Aorta (tissue), 5 donors: Measurements from ENCODE around the gene STIM2. TPM values are rescaled to one million over a fixed set of nuclear protein-coding genes. Genes with fewer than 3 reads are reported as not detected.

Experiments used
- ATAC-seq: fragments of 200-7000 bp; cut with Tn5 transposase; one replicate; pipeline ENCODE4 v1.9.1; 2022; ENCODE audit warnings: moderate library complexity; ENCODE audit not compliant: low FRiP score
- DNase-seq, 2 donors: peaks; one replicate each; pipeline ENCODE4 v3.0.0-alpha.2; 2020
- H3K27ac ChIP-seq, 2 donors: one replicate each; pipeline ENCODE4 v1.5.1; 2013; ENCODE audit warnings: low read length in 2 of 2, mild to moderate bottlenecking in 2 of 2, moderate library complexity in 2 of 2, control low read depth in 1 of 2, inconsistent platforms in 1 of 2, low read depth in 1 of 2
- H3K27me3 ChIP-seq, 2 donors: one replicate each; pipeline ENCODE4 v1.6.1; 2013; ENCODE audit warnings: control low read depth in 1 of 2, low read length in 1 of 2, mild to moderate bottlenecking in 1 of 2, moderate library complexity in 1 of 2; ENCODE audit not compliant: insufficient read depth in 2 of 2, control insufficient read depth in 1 of 2
- H3K36me3 ChIP-seq, 2 donors: one replicate each; pipeline ENCODE4 v1.6.1; 2013; ENCODE audit warnings: control low read depth in 1 of 2, low read length in 1 of 2, mild to moderate bottlenecking in 1 of 2; ENCODE audit not compliant: insufficient read depth in 2 of 2, control insufficient read depth in 1 of 2
- H3K4me1 ChIP-seq, 2 donors: one replicate each; pipeline ENCODE4 v1.6.1; 2013; ENCODE audit warnings: low read length in 2 of 2, control low read depth in 1 of 2, mild to moderate bottlenecking in 1 of 2, moderate library complexity in 1 of 2; ENCODE audit not compliant: insufficient read depth in 2 of 2, control insufficient read depth in 1 of 2
- H3K4me3 ChIP-seq, 2 donors: one replicate each; pipeline ENCODE4 v1.5.1; 2013; ENCODE audit warnings: low read length in 2 of 2, control low read depth in 1 of 2, mild to moderate bottlenecking in 1 of 2
- H3K9me3 ChIP-seq: one replicate; pipeline ENCODE4 v1.6.1; 2013; ENCODE audit warnings: mild to moderate bottlenecking, low read length; ENCODE audit not compliant: control insufficient read depth
- WGBS, 2 donors: extraction: QIAGEN DNeasy Blood & Tissue Kit; methylation state at CpG; one replicate each; pipeline ENCODE4 v1.1.7; 2013; 5-methylcytosine and 5-hydroxymethylcytosine counted together
- intact Hi-C, 2 donors: fragments of 100-400 bp; cut with DNase I; formaldehyde crosslinking; loops; one replicate each; pipeline versions ENCODE4 v1.14.2 to v1.15.0; 2022
- polyA plus RNA-seq, 2 donors: library from polyadenylated mRNA; stranded (reverse); fragments of 200-250 nt; gene quantifications; one replicate each; pipeline ENCODE4 v1.2.3, GENCODE V29; 2013
- total RNA-seq, 2 donors: library from RNA; stranded (reverse); fragmentation: NEBNext Ultra II Directional; extraction: Animal tissue kit (Norgen Biotek cat#: 25700); gene quantifications; one replicate each; pipeline ENCODE4 v1.2.1, GENCODE V29; 2021
- donor health status: healthy with polysubstance abuse.
- donor health status: Bipolar disorder and iron deficiency.
- donor health status: DM: no; HTN: no; CAD: no.
- donor health status: DM: no; HTN: no; CAD: no.
- donor health status: DM: yes; HTN: yes; CAD: no.

The STIM2 gene
- total and polyA plus RNA-seq, 4 donors, result 5.0 to 31.2 (median 12.7) TPM

DNA sequence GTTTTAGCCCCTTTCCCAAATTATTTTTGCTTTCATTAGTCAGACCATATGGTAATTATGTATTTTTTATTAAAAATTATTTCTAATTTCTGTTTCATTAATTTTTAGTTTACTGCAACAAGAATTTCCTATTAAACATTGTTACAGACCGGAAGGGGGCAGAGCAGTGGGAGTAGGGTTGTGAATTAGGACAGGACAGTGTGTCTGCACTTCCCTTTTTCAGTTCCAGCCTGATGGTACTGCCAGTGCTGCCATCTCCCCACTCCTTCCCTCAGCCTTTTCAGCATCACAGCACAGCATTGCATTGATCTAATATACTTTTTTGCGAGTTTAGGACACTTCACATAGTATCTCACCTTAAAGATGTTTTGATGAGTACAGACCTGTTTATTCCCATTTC lies 76.5 kb downstream of the STIM2 start:
- WGBS, 2 donors, result 96 to 97% methylated on average over 2 of the region's 2 CpGs
- Histone ChIP-seq H3K9me3 (no peaks in the 10 kb centered on the region), H3K4me3 (no peak overlapping the region), H3K27ac (no peak overlapping the region), H3K4me1 (peaks cover 0 to 2% of the 10 kb centered on the region in 2 donors), H3K27me3 (no peaks in the 10 kb centered on the region), H3K36me3 (no peaks in the 10 kb centered on the region)
- DNase-seq (no peak), ATAC-seq (no peak)
- intact Hi-C loops, result no loop called here

DNA sequence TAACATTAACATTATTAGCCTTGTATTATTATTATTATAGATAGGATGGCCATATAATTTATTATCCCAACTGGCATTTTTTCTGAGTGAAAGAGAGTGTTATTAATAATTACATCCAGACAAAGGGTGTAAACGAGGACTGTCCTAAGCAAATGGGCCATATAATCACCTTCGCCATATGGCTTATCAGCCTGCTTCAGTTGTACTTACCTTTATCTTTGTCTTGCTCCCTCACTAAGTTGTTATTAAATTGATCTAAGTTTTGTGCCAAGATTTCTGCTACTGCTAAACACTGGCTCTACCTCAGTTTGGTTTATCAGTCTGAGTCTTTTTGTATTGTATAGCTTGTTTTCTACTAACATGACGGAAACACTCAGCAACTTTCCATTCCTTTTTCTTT lies 76.9 kb downstream of the STIM2 start:
- Histone ChIP-seq H3K4me1 (peaks cover 0 to 2% of the 10 kb centered on the region in 2 donors), H3K4me3 (no peak overlapping the region), H3K27ac (no peak overlapping the region), H3K9me3 (no peaks in the 10 kb centered on the region), H3K36me3 (no peaks in the 10 kb centered on the region), H3K27me3 (no peaks in the 10 kb centered on the region)
- ATAC-seq (no peak), DNase-seq (no peak)
- WGBS, 2 donors, result 93 to 95% methylated on average over 3 of the region's 3 CpGs
- intact Hi-C loops, result no loop called here

DNA sequence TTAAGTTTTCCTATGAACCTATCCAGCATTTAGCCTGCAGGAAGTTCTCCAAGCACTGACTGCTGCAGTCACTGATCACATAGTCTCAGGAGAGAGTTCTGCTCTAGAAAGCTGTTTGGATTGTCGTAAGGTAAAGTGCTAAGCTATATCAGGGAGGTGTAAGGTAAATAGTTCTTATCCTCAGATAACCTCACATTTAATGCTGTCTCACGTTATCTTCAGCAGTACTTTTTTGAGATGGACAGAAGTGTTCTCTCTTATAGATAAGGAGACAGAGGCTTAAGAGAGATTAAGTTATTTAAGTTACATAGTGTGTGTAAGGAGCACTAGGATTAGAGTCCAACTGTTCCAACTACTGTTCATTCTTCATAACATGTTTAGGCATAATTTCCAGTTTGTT lies 77.9 kb downstream of the STIM2 start:
- Histone ChIP-seq H3K4me3 (no peak overlapping the region), H3K27ac (no peak overlapping the region), H3K36me3 (no peaks in the 10 kb centered on the region), H3K27me3 (no peaks in the 10 kb centered on the region), H3K4me1 (peaks cover 0 to 2% of the 10 kb centered on the region in 2 donors), H3K9me3 (no peaks in the 10 kb centered on the region)
- 53 to 70% methylated on average over 2 of the region's 2 CpGs for WGBS, 2 donors
- intact Hi-C loops, result no loop called here
- ATAC-seq (no peak), DNase-seq (no peak)

DNA sequence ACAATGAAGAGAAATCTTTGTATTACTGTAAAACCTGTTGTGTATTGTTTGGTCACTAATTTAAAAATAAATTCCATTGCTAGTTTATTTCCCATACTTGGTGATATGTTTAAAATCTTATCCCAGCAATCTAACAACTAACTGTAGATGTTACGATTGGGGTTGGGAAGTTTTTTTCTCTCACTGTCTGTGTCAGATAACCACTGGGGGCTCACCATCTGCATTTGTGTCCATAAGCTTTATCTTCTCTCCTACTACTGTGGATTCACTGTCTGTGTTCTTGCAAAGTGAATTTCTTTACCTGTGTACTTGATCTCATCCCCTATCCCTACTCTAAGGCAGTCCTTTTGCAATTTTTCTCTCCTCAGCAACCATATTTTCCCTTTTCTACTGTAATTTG lies 81.3 kb downstream of the STIM2 start:
- H3K9me3 ChIP-seq, result no peaks in the 10 kb centered on the region
- peaks cover 0 to 2% of the 10 kb centered on the region in 2 donors for H3K4me1 ChIP-seq
- H3K27me3 ChIP-seq, result no peaks in the 10 kb centered on the region
- no peak overlapping the region for H3K4me3 ChIP-seq
- no peak overlapping the region for H3K27ac ChIP-seq
- DNase-seq (no peak), ATAC-seq (no peak)
- intact Hi-C loops, result no loop called here
- WGBS, 2 donors, result 97 to 100% methylated on average over 1 of the region's 1 CpG
- no peaks in the 10 kb centered on the region for H3K36me3 ChIP-seq

DNA sequence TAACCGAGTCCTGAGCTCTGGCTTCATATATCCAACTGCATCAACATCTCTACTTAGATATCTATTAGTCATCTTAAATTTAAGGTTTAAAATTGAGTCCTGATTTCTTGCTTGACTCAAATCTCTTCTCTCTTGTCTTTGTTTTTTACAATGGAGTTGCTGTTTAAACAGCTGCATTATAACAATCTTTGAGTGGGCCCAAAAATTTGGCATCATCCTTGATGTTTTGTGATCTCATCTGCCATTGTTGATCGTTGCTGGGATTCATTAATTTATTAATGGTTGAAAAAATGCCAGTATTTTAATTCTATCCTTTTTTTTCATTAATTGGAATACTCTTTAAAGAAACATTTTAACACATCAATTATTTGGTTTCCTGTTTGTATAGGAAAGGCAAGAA lies 82.2 kb downstream of the STIM2 start:
- Histone ChIP-seq H3K27me3 (no peaks in the 10 kb centered on the region), H3K4me3 (no peak overlapping the region), H3K27ac (no peak overlapping the region), H3K36me3 (no peaks in the 10 kb centered on the region), H3K4me1 (peaks cover 0 to 2% of the 10 kb centered on the region in 2 donors), H3K9me3 (no peaks in the 10 kb centered on the region)
- no peak for ATAC-seq
- 83 to 85% methylated on average over 2 of the region's 2 CpGs for WGBS, 2 donors
- no peak for DNase-seq
- intact Hi-C loops, result no loop called here

DNA sequence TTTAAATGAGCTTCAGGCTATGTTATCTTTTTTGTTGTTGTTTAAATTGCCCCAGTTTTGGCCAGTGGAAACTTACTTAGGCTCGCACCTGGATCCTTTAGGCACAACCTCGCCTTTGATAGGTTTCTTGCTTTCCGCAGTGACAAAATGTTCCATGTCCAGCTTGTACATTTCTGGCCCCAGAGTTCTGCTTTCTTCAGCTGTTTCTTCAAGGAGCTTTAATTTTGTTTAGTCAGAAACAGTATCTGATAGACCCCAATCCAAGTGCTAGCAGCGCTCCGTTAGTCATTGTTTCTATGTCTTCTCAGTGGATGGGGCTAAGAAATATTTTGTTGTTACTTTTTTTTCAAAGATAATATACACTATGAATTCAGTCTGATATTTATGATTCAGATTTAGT lies 82.8 kb downstream of the STIM2 start:
- Histone ChIP-seq H3K36me3 (no peaks in the 10 kb centered on the region), H3K4me1 (peaks cover 0 to 2% of the 10 kb centered on the region in 2 donors), H3K4me3 (no peak overlapping the region), H3K9me3 (no peaks in the 10 kb centered on the region), H3K27ac (no peak overlapping the region), H3K27me3 (no peaks in the 10 kb centered on the region)
- DNase-seq (no peak), ATAC-seq (no peak)
- WGBS, 2 donors, result 72 to 77% methylated on average over 5 of the region's 5 CpGs
- intact Hi-C loops, result no loop called here

DNA sequence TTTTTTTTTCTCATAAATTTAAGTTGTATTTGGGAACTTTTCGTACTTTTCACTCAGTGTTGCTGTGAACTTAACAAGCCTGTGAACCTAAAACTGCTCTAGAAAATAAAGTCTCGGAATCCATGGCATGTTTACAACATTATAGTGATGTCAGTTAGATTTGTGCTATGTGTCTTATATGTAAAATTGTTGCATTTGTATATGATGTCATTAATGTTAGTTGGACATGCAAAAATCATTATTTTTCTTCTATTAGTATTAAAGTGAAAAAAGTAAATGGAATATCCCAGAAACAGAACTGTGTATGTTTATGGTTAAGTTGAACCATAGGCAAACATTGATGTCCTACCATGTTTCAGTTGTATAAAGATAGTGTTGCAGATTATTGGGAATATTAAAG lies 85.2 kb downstream of the STIM2 start:
- no peaks in the 10 kb centered on the region for H3K9me3 ChIP-seq
- WGBS, 2 donors, result 96 to 98% methylated on average over 2 of the region's 2 CpGs
- no peak for ATAC-seq

DNA sequence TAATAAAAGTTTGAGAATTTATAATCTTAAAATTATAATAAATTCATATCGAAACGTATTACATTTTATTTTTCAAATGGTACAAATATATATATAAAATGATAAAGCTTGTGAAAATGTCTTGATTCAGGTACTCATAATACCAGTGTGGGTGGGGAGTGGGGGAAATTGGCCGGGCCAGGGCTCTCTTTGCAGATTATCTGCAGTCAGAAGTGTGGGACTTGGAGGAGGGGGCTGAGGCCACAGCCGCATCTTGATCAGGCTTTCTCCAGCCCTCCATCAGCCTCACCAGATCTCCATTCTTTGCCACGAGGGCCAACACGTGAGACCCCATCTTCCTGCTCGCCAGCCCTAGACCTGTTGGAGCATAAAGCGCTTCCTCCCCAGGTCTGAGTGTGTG lies 86.7 kb downstream of the STIM2 start:
- Histone ChIP-seq H3K36me3 (no peaks in the 10 kb centered on the region), H3K9me3 (no peaks in the 10 kb centered on the region), H3K27me3 (no peaks in the 10 kb centered on the region), H3K27ac (no peak overlapping the region), H3K4me3 (no peak overlapping the region), H3K4me1 (no peaks in the 10 kb centered on the region)
- intact Hi-C loops, result no loop called here
- ATAC-seq (no peak), DNase-seq (no peak)
- WGBS, 2 donors, result 84 to 85% methylated on average over 8 of the region's 8 CpGs

More for the DNA sequence above, 85.2 kb downstream of the STIM2 start:
- intact Hi-C loops, result no loop called here
- H3K27ac ChIP-seq, result no peak overlapping the region
- no peaks in the 10 kb centered on the region for H3K36me3 ChIP-seq
- H3K4me3 ChIP-seq, result no peak overlapping the region
- H3K4me1 ChIP-seq, result no peaks in the 10 kb centered on the region
- H3K27me3 ChIP-seq, result no peaks in the 10 kb centered on the region
- no peak for DNase-seq

DNA sequence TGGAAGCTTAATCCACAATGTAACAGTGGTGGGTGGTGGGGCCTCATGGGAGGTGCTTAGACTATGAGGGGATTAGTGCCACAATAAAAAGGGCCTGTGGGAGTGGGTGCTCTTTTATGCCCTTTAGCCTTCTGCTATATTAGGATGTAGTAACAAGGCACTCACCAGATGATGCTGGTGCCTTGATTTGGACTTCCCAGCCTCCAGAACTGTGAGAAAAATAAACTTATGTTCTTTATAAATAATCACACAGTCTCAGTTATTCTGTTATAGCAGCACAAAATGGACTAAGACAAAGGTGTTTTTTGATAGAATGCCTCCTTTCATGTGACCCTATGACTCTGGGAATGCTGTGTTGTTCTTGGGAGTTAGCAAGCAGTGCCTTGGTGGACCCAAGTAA lies 89.8 kb downstream of the STIM2 start:
- Histone ChIP-seq H3K36me3 (no peaks in the 10 kb centered on the region), H3K9me3 (no peaks in the 10 kb centered on the region), H3K27ac (no peak overlapping the region), H3K4me3 (no peak overlapping the region), H3K4me1 (no peaks in the 10 kb centered on the region), H3K27me3 (no peaks in the 10 kb centered on the region)
- DNase-seq (no peak), ATAC-seq (no peak)
- intact Hi-C loops, result no loop called here
